Skin epidermis (tissue), 12 donors: ENCODE measurements around the gene PARD3.
"Not testable (repeated sequence)": the region's sequence is repeated elsewhere in the genome, so short reads cannot be mapped to it uniquely, and the experiment has no call there.

ENCODE experiments used
- H3K27ac ChIP-seq, 21 experiments: fragments of 200-600 bp; sonication (generic) in 11 of 21; one replicate each; pipeline ENCODE4 v1.5.0; 2020; ENCODE audit warnings: mild to moderate bottlenecking in 3 of 21, inconsistent platforms in 2 of 21, moderate library complexity in 2 of 21
- H3K4me3 ChIP-seq, 7 experiments: fragments of 200-600 bp; sonication (generic) in 2 of 7; one replicate each; pipeline ENCODE4 v1.5.0; 2020; ENCODE audit warnings: inconsistent platforms in 2 of 7, mild to moderate bottlenecking in 2 of 7, moderate library complexity in 1 of 7

The PARD3 gene

DNA sequence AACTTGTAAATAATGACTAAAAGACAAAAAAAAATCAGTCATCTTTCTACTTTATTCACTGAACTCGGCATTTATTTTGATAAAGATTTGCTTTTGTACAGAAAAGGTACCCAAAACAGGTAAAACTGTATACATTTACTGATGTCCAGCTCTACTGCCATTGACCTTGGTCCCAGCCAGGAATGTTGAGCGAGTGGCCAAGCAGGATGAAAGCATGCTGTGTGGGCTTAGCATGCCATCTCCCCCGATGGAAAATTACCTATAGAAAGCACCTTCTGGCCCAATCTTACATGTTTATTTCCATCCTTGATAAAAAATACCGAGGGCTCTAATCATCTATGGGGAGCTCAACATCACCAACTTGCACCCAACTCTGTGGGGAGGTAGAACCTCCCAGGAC lies 6.8 kb downstream of the PARD3 start:
- H3K27ac ChIP-seq = no peak overlapping the region
- H3K4me3 ChIP-seq = no peak overlapping the region

DNA sequence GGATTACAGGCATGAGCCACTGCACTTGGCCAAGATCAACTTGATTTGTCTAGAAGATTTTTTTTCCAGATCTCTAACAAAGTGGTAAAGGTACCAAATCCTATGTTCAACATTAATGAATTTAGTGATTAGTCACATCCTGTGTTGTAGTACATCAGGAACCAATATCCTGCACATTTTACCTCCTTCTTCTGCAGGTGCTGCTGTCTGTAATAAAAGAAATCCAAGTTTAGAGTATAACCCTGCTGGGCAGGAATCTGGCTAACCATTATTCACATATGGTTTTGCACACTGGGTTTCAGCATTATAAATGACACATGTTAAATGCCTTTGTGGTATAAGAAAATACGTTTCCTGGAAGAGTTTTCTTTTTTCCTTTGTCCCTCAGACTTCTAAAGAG lies 10.8 kb downstream of the PARD3 start:
- H3K4me3 ChIP-seq = no peak overlapping the region
- H3K27ac ChIP-seq = no peak overlapping the region

DNA sequence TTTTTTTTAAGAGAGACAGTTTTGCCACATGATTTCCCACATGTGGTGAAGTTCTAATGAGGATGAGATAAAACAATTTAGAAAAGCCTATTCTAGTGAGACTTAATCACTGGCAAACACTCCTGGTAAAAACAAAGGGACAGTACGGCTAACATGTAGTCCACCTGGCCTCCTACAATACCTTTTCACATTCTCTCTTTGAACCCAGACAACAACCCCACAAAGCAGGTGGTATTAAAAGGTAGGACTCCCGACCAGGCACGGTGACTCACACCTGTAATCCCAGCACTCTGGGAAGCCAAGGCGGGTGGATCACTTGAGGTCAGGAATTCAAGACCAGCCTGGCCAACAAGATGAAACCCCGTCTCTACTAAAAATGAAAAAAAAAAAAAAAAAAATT lies 12.4 kb downstream of the PARD3 start:
- no peak overlapping the region for H3K27ac ChIP-seq

DNA sequence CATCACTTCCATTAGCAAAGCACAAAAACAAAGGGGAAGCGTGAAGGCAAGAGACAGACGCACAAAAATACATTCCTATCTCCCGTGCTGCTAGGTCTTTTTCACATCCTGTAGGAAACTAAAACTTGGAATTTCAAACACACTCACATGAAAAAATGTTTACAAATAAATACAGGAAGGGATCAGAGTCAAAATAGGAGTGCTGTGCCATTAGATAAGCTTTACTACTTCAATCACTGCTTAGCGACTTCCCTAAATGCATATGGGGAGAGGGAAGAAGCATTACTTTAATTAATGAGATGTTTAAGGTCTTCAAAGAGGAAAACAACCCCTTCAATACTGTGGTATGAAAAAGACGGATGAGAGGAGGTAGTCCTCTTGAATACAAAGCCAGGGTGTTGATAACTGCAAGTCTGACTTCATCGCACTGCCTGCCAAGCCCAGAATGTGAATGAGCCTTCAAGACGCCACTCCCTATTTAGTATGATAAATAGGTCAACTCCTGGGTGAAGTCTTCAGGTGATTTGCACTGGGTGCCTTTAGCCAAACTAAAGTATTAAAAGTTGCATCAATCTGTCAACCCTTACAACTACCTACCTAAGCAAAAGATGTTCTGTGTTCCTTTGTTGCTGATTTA lies 13.9 kb downstream of the PARD3 start:
- peak overlapping the region in 4 of 21 experiments; percentile 50 to 73 (median 60) for H3K27ac ChIP-seq
- H3K4me3 ChIP-seq = no peak overlapping the region

More for the DNA sequence above, 12.4 kb downstream of the PARD3 start:
- H3K4me3 ChIP-seq = no peak overlapping the region

DNA sequence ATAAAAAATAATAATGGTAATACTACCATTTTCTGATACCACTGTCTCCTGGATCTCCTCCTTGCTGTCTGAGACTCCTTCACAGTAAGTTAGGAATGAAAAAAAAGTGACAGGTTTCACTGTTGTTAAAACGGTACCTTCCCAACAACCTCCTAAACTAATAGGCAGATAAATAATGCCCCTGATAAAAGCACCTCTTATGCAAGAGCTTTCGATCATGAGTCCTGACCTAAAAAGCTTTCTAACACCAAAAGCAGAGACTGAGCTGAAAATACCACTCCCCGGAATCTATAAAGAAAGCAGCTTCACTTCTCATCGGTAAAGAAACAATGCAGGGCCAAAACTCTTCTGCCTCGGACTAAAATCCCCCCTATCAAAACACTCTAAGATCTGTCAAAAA lies 14.5 kb downstream of the PARD3 start:
- Histone ChIP-seq H3K4me3 (no peak overlapping the region), H3K27ac (peak overlapping the region in 4 of 21 experiments; percentile 50 to 73 (median 60))

DNA sequence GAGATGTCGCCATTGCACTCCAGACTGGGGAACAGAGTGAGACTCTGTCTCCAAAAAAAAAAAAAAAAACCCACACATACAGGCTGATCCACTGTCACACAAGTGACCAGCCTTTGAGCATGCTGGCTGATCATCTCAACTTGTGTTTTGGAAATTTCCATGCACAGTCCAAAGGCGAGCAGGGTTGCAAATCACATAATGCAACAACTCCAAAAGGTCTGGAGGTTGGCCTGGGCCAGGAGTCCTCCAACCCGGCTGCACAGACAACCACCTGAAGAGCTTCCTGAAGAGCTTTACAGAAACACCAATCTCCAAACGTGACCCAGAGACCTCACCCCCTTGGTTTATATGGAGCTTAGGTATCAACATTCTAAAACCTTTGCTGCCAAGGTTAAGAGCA lies 16.4 kb downstream of the PARD3 start:
- Histone ChIP-seq H3K27ac (no peak overlapping the region), H3K4me3 (no peak overlapping the region)

DNA sequence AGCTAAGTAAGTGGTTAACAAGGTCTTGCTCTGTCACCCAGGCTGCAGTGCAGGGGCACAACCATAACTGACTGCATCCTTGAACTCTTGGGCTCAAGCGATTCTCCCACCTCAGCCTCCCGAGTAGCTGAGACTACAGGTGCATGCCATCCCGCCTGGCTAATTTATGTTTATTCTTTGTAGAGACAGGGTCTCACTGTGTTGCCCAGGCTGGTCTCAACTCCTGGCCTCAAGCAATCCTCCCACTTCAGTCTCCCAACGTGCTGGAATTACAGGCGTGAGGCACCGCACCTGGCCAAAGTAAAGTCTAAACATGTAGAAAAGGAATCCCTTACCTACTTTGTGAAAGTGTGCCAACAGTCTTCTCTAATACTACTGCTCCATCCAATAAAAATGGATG lies 17.9 kb downstream of the PARD3 start:
- Histone ChIP-seq H3K4me3 (no peak overlapping the region), H3K27ac (no peak overlapping the region)

DNA sequence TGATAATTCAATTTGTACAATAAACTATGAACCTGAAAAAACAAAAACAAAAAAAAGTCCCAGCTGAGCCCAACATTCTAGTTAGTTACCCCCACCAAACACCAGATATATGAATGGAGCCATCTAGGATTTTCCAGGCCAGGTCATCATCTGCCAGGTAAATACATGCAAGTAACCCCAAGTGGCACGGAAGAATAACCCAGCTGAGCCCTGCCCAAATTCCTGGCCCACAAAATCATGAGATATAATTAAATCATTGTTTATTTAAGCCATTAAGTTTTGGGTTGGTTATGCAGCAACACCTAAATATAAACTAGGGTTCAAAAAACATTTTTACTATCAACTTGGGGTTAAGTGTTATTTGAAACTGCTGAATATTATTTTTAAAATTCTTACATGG lies 19.0 kb downstream of the PARD3 start:
- no peak overlapping the region for H3K4me3 ChIP-seq
- no peak overlapping the region for H3K27ac ChIP-seq

DNA sequence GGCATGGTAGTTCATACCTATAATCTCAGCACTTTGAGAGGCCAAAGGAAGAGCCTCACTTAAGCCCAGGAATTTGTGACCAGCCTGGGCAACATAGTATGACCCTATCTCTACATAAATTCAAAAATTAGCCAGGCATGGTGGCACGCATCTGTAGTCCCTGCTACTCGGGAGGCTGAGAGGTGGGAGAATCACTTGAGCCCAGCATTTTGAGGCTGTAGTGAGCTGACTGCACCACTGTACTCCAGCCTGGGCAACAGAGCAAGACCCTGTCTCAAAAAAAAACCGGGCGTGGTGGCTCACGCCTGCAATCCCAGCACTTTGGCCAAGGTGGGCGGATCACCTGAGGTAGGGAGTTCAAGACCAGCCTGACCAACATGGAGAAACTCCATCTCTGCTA lies 19.8 kb downstream of the PARD3 start:
- Histone ChIP-seq H3K27ac (no peak overlapping the region), H3K4me3 (no peak overlapping the region)

DNA sequence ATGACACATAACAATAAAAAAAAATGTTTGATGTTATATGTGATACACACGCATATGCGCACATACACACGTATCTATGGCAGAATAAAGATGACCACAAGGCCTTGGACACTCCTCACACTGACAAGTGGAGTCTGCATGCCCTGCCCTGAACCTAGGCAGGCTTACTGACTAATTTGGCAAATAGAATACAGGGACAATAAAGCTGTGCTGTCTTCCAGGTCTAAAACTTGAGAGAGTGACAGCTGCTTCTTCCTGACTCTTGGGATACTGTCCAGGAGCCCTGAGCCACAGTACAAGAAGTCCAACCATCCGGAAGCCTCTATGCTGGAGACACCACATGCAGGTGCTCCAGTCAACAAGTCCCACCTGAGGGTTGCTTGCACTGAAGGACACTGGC lies 20.3 kb downstream of the PARD3 start:
- H3K27ac ChIP-seq = no peak overlapping the region
- H3K4me3 ChIP-seq = no peak overlapping the region

DNA sequence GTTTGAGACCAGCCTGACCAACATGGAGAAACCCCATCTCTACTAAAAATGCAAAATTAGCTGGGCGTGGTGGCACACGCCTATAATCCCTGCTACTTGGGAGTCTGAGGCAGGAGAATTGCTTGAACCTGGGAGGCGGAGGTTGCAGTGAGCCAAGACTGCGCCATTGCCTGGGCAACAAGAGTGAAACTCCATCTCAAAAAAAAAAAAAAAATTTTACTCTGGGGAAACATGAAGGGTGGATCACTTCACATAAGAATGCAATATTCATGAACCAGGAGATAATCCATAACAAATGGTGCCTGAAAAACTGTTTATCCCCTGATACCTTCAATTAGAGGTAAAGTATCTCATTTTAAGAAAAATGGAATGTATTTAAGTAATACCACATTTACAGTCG lies 21.5 kb downstream of the PARD3 start:
- H3K4me3 ChIP-seq, H3K27ac ChIP-seq: not testable (repeated sequence)

DNA sequence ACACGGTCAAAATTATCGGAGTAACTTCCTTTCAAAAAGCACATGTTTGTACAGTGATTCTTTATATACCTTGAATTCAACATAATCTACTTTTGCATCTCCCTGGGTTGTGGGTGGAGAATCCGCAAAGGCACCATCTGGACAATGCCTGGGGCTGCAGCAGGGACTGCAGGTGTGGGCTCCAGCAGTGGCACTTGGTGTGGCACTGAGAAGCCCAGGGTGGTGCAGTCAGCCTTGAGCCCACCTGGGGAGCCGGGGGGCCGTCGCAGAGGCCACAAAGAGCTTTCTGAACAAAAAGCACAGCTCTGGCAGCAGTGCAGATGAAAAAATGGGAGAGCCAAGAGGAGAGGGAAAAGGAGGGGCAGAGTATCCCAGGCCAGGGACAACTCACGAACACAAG lies 22.2 kb downstream of the PARD3 start:
- Histone ChIP-seq H3K27ac (no peak overlapping the region), H3K4me3 (no peak overlapping the region)

DNA sequence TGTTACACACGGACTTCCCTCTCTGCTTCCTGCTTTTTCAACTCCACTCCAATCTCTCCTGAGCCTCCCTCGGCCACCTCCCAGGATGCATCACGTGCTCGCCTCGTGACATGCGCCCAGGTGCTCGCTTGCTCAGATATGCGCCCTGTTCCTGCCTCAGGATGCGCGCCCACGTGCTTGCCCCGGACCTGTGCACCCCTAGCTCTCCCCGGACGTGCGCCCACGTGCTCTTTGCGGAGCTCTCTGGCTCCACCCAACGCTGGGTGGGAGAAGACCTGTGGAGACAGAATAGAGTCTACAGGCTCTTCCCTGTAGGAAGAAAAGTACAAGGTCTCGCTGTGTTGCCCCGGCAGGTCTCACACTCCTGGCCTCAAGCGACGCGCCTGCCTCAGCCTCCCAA lies 23.1 kb downstream of the PARD3 start:
- no peak overlapping the region for H3K27ac ChIP-seq
- no peak overlapping the region for H3K4me3 ChIP-seq

DNA sequence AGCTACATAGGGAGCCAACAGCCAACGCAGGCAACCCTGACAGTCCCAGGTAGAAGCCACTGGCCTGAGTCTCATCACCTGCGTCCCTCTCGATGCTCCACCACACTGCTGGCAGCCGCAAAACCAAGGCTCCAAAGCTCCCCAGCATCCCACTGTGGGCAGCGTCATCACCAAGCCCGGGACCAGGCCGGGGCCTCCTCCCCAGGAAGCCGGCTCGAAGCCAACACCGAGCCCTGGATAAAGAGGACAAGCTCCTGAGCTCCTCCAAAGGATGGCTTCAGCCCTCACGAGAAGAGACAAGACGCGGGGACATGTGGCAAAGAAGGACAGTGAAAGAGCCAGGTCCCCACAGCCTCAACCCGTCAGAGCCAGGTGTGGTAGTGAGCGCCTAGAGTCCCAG lies 23.9 kb downstream of the PARD3 start:
- Histone ChIP-seq H3K27ac (no peak overlapping the region), H3K4me3 (no peak overlapping the region)

DNA sequence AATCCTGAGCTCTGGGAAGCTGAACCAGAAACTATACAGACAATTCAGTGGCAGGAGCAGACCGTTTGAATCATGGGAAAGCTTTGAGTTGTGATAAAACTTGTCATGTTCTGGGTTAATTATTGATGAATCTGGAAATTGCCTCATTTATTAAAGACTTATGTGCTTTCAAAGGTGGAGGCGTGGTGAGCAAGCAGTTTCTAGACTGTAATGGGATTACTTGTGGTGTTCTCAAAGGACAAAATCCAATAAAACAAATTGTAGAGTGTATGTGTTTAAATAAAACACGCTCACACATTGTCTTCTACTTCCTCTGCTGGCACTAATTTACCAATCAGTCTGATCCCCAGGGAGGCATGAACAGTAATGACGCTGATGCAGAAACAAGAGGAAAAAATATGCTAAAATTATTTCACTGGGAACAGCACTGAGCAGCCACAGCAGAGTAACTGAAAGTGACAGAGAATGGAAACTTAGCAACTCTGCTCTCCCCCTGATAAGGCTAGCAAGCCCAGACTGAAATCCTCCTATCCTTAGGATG lies 25.1 kb downstream of the PARD3 start:
- peak overlapping the region in 1 of 21 experiments; percentile 42 for H3K27ac ChIP-seq
- no peak overlapping the region for H3K4me3 ChIP-seq

DNA sequence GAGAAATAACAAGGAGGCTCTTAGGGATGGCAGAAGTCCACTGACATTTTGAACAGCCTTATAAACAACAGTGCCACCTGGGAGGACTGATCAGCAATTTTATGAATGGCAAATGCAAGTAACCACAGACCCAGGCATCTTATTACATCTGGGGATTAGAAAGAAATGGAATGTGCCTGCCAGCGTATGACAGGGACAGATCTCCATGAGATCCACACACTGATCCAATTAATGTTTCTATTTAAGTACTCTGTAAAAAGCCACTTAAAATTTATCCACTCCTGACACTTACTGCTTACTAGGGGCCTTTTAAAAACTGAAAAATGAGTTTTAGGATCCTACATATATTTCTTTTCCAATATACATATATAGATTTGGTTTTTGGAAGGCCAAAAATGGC lies 28.6 kb downstream of the PARD3 start:
- Histone ChIP-seq H3K4me3 (no peak overlapping the region), H3K27ac (no peak overlapping the region)

DNA sequence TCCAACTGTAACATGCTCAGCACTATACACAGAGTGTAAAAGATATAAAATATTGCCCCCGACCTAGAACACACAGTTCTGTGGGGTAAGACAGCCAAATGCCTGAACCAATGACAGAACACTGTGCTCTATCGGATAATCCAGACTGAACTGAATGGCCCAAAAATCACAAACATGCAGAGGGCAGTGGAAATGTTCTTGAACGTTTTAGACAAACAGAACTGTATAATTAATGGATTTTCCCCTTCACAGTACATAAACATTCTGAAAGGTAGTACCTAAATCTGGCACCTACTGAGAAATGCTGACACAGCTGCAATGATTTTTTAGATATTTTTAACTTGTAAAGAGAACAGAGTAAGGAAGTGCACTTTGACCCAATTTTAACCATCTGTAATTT lies 33.4 kb downstream of the PARD3 start:
- Histone ChIP-seq H3K27ac (no peak overlapping the region), H3K4me3 (no peak overlapping the region)

DNA sequence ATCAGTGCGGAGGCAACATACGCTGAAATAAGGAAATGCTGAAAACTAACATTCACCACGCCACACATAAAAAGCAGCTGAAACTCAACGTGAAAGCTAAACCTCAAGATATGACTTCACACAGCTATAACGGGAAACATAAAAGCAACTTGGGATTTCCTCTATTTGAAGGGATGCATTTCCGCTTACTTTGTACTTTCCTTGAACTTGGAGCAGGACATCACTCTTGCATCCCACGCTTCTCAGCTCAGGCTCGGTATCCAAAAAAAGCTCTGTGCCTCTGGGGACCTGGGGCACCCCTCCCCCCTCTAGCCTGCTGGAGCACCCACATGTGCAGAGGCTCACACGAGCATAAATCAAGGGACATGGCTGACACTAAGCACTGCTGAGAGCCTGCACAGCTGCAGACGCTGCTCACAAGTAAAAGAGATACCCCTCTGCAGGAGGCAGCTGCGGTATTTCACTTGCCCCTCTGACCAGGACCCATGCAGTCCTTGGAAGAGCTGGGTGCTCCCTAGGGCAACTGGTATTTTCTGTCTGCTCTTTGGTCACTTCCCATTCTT lies 34.2 kb downstream of the PARD3 start:
- Histone ChIP-seq H3K27ac (peak overlapping the region in 1 of 21 experiments; percentile 51), H3K4me3 (no peak overlapping the region)

DNA sequence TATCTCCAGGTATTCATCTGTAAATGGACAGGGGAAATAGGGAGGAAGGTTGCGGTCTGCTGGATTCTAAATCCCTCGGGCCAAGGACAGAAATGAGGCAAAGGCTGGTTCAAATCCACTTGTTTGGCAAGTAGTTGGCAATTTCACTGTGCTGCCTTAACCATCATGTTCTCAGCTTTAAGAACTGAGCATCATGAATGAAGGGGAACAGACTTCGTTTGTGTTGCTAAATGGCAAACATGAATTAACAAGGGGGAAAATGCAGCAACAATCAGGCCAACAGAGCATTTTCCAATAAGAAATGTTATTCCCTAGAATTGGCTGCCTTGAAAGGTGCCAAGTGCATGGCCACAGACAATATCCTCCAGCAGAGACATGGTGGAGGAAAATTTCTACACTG lies 36.9 kb downstream of the PARD3 start:
- no peak overlapping the region for H3K4me3 ChIP-seq
- no peak overlapping the region for H3K27ac ChIP-seq

DNA sequence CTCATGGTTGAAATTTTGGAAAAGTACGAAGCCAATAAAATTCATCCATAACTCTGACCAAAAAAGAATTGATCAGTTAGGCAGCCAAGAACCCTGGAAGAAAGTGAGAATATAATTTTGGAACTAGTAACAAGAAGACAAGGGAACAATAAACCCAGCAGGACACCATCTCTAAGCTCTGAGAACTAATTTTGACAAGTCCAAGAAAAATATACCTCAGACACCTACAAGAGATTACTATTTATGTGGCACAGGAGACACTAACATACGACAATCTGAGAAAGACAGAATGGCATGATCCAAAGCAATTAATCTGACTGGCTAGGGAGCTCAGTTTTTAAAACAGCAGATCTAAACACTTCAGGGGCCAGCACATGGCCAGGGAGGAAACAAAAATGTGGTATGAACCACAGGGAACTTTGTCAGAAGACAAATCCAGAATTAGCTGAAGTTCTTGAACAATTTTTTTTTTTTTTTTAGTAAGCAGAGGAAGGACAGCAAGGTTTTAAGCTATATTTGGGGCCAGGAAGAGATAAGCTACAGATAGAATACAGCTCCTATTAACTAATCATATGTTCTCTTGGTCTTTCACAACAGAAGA lies 38.9 kb downstream of the PARD3 start:
- Histone ChIP-seq H3K4me3 (no peak overlapping the region), H3K27ac (no peak overlapping the region)

DNA sequence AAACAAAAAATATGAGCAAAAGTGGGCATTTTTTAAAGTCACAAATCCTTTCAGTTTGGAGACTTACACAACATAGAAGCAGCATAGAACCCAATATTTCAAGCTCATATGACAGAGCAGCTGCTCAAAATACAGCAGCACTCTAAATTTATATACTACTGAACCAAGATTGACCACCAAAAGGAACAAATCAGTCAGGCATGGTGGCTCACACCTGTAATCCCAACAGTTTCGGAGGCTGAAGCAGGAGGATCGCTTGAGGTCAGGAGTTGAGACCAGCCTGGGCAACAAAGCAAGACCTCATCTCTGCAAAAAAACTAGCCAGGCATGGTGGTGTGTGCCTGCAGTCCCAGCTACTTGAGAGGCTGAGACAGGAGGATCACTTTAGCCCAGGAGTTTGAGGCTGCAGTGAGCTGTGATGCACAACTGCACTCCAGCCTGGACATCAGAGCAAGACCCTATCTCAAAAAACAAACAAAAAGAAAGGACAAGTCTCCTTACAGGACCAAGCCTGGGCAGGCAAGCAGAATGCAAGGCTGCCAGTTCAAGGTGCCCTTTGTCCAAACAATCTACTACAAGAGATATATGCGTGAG lies 40.0 kb downstream of the PARD3 start:
- Histone ChIP-seq H3K4me3 (no peak overlapping the region), H3K27ac (no peak overlapping the region)
